Measurements from ENCODE around the gene ZBTB20.

ZBTB20 gene

DNA sequence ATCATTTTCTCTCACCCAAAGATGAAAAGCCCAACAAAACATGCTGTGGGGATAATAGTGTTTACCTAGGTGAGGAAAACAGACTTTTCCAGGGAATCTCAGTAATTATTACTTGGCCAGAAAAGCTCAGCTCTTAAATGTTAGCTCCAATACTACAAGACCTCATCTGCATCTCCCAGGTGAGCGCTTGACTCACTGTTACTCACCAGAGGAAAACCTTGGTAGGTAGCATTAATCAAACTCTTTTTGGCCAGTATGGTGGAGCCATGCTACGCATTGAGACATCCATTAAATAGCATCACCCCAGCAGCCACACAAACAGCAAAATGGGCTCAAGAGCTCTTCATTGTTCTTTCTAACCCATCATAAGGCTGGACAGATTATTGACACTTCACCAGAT lies 754.3 kb downstream of the ZBTB20 start:
- DNase-seq, result no peak

DNA sequence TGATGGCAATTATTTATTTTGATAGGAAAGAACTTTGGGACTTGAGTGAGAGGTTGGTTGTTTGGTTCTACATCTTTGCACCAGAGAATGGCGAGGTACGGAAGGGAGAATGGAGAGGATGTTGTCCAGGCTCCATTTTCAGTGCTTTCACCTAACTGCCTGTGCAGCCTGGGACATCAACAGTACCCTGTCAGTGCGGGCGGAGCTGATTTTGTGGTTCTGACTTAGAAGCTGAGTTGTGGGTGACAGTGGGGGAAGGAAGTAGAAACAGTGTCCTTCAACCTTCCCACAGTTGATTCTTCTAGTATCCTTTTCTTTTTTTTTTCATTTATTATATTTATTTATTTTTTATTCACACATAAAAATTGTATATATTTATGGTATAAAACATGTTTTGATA lies 757.9 kb downstream of the ZBTB20 start:
- no peak for DNase-seq

DNA sequence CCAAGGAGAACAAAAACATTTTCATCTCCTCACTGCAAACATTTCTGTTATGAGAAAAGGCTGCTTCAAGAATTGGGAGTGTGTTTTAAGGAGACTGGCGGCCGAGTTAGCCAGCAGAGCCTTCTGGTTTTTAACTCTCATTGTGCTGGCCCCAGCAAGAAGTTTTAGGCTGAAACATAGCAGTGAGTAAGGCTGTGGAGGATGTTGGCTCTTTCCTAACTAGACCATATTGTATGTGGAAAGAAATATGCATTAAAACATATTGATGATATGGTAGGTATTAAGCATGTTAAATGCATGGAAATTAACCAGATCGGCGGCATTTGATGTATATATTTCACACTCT lies 762.6 kb downstream of the ZBTB20 start:
- DNase-seq, result no peak

DNA sequence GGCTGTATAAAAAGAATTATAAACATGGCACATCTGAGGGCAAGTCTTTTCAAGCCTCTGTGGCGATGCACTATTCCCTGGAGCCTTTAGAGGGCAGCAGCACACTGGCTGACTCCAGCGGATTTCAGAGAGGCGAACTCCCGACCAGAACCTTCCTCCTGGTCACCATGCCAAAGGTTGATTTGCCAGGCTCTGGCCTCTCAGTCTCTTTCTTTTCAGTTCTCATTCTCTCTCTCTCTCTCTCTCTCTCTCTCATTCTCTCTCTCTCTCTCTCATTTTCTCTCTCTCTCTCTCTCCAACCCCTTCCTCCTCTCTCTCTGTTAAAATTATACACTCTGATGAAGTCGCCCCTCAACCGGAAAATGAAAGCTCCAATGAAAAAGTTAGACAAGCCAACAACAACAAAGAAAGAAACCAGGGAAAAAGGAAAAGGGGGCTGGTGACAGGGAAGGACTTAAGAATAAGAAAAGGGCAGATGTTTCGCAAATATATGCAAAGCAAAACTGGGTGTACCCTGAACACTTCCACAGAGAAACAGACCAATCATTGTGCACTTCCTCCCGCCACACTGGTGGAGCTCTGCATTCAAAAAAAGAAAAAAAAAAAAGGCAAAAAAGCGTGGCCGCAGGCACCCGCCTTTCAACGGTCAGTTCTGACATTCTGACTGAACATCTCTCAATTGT lies 763.1 kb downstream of the ZBTB20 start:
- DNase-seq, result peak; percentile 63

DNA sequence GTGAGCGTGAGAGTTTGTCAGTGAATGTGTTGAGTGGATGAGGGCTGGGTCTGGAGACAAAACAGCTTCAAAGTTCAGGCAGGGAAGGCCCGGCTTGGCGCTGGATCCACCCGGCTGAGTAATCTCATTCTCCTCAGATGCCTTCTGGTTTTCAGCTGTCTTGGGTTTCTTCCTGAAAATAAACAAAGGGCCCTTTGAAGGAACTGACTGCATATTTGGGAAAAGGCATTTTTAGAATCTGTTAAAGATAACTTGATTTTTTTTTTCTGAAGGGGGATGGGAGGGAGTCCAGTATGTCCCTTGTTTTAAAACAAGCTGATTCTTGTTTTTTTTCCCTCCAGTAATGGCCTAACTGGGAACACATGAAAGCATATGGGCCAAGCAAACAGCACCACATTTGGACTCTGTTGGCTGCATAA lies 766.8 kb downstream of the ZBTB20 start:
- DNase-seq, result no peak

DNA sequence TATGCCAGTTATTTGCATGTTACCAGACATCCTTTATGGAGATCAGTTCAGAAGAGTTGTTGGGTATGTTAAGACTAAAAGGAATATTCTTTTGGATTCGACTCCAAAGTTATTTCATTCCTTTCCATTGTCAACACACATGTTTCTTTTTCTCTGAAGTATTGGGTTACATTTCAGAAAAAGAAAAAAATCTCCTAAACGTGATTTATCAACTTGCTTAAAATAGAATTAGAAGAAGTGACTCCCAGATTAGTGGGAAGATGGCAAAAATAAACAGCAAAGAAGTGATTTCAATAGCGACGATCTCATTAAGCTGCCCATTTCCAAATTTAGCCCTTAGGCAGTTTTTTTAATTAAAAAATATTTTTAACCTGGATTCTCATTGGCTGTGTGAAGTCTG lies 767.8 kb downstream of the ZBTB20 start:
- DNase-seq, result no peak

DNA sequence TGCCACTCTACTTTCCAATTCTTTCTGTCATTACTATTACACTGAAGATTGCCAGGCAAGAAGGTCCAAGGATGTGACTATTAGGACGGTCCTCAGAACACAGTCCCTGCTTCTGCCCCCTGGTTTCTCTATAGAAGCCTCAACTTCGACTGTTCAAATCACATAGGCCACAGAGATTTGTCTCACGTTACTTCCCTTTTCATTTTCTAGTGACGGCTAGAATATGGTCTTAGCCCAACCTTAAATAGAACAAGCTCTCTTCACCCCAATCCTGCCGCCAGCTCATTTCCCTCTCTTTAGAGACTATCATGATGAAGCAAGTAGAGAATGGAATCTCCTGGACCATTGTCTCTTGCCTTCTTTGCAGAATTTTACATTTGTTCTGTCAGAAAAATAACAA lies 768.3 kb downstream of the ZBTB20 start:
- DNase-seq, result no peak

DNA sequence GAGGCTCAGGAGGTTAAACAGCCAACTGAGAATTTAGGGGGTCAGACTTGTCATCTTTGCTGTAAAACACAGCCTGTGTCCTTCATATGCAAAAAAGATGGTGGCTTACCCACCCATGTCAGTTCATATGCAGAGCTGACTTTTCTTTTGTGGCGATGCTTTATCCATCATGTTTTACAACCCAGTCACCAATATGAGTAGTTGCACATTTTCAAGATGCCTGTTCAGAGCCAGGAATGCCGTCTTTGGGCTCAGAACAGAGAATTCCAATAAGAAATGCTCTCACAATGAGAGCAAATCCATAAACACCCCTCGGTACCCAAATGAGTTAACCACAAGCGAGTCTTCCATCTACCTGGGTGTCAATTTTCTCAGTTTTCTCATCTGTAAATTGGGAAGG lies 769.7 kb downstream of the ZBTB20 start:
- no peak for DNase-seq

DNA sequence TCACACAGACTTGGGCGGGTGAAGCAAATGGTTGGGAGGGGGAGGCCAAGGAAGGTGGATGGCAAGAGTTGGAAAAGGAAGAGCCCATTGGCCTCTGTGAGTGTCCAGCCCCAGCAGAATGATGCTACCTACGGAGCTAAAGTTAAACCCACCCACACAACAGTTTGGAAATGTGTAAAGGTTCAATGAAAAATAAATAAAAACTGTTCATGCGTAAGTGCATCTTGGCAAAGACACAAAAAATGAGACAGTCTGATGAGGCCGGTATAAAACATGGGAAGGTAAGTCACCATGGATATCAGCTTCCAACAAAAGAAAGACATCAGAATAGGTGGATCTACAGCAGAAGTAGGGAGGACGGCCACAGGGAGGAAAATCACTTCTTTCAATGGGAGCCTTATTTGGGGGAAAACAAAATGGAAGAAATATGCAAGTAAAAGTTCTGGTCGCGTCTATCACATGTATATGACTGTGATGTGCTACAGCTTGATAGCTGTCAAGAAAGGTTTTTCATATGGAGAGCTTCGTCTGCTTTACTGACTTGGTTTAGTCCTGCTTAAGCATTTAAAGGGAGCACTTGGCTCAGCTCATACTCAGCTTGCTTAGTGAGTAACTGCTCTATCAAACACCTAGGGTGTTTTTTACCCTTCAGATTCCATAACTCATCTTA lies 770.4 kb downstream of the ZBTB20 start:
- no peak for DNase-seq

DNA sequence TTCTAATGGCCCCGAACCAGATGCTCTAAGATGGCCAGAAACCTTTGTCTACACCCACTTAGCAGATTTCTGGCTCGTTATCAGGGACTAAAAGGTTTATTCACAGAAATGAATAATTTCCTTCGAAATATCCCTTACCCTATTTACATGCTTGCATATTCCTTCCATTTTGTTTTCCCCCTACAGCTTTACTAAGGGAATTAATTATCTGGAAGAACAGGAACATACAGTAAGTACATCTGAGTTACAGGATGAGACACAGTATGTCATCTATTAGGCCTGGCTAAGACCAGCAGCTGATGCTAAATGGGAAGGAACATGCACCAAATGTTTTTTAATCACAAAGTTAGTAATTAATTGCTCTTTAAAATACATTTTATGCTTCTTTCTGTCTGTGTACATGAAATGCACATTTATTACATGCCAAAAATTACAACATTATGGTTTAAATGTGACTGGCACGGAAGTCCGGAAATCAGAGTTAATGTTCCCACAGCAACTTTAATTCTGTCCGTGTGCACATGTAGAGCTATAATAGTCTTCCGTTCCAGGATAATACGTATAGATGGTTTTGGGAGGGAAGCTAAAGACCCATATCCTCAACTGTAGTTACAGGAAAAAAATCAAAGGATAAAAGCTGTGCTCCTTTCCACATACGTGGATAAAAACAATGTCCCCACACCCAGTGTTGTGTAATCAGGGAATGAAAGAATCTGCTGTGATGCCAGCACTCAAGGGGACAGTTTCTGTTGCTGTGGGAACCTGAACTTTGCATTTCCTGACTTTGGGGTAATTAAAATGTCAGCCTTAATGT lies 771.3 kb downstream of the ZBTB20 start:
- no peak for DNase-seq

DNA sequence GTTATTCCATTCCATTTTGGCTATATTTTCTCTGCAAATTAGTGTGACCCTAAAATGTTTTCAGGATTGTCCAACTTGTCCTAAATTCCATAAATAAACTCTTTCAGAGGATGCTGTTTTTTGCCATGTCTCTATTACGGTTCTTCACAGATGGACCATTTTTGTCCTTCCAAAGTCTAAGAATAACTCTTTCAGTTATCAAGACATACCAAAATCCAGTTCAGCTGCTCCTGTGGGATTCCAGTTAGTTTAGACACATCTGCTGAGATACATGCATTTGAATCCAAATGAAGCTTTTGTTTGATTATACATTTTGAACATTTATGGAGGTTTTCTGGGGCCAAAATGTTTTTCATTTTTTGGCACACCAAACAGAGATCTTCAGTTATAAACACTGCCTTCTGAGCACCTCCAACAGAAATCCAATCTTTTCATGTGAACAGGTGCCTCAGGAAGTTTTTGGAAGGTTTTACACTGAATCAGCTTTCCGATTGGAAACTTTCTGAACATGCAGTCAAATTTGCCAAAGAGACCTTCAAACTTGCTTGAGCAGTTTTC lies 772.6 kb downstream of the ZBTB20 start:
- DNase-seq, result no peak

DNA sequence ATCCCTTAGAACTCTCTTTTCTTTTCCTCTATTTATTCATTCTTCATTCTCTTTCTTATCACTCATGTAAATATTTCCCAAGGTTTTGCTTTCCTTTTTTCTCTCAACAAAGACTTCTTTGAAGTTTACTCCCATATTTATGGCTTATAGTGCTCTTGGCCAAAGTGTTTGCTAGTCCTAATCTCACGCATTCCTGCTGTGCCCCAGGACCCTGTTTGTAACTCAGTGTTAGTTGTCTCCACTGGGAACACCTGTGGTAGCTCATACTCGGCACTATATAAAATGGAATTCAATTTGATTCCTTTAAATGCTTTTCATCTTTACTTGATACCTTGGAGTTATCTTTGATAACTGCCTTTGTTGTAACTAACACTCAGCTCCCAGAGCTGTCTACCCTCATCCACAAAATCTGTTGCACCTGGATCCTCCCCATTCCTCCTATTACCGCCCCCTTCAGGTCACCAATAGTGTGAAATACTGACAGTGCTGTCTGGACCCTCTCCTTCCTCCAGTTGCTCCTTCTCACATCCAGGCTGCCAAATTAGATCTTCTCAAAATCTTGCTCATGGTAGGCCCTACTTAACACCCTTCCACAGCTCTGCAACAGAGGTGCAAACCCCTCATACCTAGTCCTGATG lies 776.4 kb downstream of the ZBTB20 start:
- DNase-seq, result no peak

DNA sequence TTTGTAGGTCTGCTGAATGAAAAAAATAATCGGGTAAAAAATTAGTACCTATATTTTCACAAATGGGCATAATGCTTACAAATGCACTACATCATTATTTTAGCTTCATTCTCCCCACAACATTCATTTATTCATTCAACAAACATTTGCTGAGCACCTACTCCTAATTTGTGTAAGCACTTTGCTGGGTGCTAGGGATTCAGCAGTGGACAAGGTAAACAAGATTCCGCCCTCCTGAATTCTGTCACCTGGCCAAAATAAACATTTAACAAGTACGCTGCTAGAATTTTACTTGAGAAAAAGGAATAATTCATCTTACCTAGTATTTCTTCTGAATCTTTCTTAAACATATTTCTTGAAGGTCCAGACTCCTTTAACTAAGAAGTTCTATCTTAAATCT lies 781.2 kb downstream of the ZBTB20 start:
- DNase-seq, result no peak

DNA sequence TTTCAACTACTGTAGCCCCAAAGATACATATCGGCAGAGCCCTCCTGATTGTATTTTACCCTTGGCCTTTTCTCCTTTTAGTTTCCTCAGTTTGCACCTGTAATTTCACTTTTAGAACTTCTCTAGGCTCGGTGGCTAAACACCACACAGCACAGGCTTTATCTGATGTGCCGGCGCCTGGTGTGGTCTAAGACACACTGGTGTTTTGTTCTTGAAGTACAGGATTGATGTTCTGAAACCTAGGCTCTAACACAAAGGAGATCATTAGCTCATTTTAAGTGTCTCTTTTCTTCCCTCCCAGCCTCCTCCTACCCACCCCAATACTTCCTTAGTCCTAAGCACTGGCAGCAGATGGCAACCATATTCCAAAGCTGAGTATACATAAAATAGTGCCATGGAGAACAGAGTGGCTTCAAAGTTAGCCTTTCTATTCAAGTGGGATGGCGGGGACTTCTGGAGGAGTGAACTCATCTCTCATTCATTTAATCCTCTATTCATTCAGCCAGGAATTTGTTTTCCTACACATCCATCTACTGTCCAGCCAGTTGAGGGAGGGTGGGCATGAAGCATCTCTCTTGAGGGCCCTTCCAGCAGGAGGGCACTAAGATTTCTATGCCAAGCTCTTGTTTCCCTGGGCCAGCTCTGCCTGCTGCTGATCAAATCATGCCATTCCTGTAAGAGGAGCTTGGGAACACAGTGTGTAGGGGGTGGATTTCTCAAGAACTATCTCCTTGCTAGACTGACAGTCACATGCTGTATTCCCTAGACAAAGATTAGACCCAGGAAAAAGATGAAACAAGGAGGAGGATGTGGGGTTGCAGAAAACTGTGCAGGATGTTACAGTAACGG lies 782.1 kb downstream of the ZBTB20 start:
- no peak for DNase-seq

DNA sequence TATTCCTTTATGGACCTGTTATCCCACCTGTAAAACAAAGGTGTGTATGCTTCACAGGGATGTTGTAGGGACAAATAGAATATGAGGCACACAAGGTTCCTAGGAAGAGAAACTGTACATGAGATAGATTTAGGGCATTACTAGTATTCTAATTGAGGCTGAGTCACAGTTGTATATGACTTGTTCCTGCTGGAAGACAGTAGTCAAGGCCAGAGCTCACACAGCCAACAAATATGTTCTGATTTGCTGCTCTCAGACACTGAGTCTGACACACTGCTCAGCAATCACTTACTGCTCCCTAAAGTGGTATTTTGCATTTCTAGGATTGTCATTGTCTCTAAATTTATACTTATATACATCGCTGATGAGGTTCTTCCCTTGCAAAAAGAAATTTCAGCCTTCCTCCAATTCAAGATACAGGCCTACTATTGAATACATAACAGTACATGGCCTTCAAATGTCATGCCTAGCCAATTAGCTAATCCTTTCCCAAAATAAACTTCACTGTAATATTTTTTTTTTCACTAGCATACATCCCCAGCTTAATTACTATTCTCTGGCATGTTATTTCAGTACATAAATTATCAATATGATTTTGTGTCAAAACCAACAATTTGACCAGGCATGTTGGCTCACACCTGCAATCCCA lies 783.4 kb downstream of the ZBTB20 start:
- DNase-seq, result no peak

DNA sequence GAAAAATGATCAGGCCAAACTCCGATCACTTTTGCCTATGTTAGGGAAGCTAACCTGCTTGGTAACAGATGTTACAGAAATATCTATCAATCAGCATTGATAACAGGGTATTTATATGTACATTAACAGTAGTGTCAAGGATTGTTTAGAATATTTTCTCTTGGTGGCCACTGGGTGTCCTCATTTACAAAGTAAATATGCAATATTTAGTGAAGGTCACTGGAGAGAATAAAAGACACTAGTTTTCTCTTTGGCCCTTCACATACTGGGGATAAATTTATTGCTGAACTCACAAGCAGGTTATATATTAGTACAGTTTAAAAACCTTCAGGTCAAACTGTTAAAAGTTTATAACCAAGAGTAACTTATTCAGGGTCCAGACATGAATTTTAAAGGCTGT lies 784.3 kb downstream of the ZBTB20 start:
- no peak for DNase-seq

DNA sequence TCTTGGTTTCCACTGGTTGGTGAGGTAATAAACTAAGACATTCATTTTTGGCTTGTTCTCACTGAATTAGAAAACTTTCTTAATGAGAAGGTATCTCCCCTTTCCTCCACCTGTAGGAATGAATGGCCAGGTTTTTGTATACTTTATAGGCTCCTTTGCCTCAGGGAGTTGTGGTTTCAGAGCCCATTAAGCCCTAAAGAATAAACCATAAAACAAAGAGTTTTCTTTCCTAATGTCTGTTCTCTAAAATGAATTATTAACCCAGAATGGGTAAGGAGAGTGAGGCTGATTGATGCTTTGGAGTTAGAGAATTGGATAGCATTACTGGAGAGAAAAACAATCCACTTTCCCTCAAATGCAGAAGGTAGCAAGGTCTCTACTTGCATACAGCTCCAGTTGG lies 785.7 kb downstream of the ZBTB20 start:
- no peak for DNase-seq

DNA sequence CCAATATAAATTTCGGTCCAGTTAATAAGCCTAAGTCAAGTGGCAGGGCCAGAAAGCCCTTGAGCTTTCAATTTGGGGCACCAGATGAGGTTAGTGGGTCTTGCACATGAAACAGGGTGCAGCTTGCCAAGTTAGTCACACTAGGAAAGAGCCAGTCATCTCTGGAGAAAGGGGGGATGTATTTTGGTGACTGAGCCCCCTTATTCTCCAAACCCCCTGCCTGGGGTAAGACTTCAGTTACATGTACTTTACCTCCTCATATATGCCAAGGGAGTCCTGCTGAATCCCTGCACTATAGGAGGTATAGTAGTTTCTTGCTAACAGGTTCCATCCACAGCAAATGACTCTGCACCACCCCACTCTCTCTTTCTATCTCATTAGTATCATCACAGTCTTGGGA lies 790.6 kb downstream of the ZBTB20 start:
- DNase-seq, result no peak

DNA sequence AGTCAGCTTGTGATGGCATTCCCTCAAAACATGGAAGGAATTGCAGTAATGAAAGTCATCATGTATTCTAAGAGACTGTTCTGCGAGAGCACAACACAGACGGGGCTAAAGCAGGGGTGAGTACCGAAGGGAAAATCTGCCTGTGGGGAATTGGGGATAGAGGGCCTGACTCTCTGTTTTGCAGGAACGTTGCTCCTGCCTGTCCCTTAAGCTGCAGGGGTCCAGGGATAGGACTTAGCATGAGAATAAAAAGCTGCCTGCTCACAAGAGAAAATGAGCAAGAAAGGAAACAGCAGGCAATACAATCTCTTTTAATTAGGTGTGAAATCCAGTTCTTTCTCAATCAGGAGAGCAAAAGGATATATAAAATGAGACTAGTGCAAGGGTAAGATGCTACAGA lies 791.0 kb downstream of the ZBTB20 start:
- DNase-seq, result no peak

DNA sequence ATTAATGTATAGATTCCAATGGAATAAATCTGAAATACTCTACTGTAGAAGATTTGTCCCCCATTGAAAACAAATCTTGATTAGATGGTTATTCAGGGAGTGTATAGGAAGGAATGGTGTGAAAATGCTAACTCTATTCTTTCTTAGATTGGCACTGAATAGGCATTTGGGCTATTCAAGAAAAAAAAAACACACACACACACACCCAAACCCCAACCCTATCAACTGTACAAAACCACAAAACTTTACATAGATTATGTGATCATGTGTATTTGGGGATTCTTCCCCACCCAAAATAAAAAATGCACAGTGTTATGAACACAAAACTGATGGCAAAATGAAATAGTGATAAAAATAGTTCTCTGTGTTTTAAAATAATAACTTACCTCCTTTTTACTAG lies 791.4 kb downstream of the ZBTB20 start:
- no peak for DNase-seq

DNA sequence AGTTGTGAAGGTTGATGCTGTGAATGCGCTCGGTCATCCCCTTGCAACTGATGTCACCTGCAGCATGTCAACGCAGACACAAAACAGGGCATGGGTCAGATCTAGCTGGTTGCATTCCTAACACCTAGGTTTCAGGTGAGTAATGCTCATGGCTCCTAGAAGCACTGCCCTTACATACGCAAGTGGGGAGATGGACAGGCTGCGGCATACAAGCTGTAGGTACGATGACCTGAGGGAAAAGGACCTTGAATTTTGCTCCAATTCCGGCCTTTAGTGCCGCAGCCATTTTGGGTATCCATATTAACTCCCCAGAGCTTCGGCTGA lies 795.3 kb downstream of the ZBTB20 start:
- no peak for DNase-seq
